IPS-15b (cell line): ENCODE measurements around the gene SMAGP.

Source experiments
- H3K27me3 ChIP-seq: one replicate; pipeline ENCODE4 v1.6.1; 2013; ENCODE audit warnings: low read length; ENCODE audit not compliant: control insufficient read depth, insufficient read depth
- H3K36me3 ChIP-seq: one replicate; pipeline ENCODE4 v1.6.1; 2013; ENCODE audit warnings: low read length; ENCODE audit not compliant: control insufficient read depth, insufficient read depth
- H3K4me1 ChIP-seq: one replicate; pipeline ENCODE4 v1.6.1; 2013; ENCODE audit warnings: mild to moderate bottlenecking, low read length; ENCODE audit not compliant: control insufficient read depth, insufficient read depth
- H3K4me3 ChIP-seq: one replicate; pipeline ENCODE4 v1.5.1; 2013; ENCODE audit warnings: low read depth, low read length
- H3K9ac ChIP-seq: one replicate; pipeline ENCODE4 v1.6.1; 2013; ENCODE audit warnings: low read depth, mild to moderate bottlenecking, low read length
- H3K9me3 ChIP-seq: one replicate; pipeline ENCODE4 v1.6.1; 2013; ENCODE audit warnings: mild to moderate bottlenecking, low read length; ENCODE audit not compliant: control insufficient read depth, insufficient read depth

The SMAGP gene

GRCh38 chr12:51218607-51219161 is 51.5 kb downstream of the SMAGP start:
- H3K9ac ChIP-seq: peak overlapping the region; percentile 91
- peak overlapping the region; percentile 67 for H3K4me3 ChIP-seq
- no peaks in the 10 kb centered on the region for H3K36me3 ChIP-seq
- H3K27me3 ChIP-seq: no peaks in the 10 kb centered on the region
- H3K4me1 ChIP-seq: peaks cover 7% of the 10 kb centered on the region
- H3K9me3 ChIP-seq: no peaks in the 10 kb centered on the region

- peak within 1 kb of the TSS; percentile 67 for H3K4me3 ChIP-seq
These were observed 52.1 kb downstream of the SMAGP start, which contains the start of gene POU6F1 for GRCh38 chr12:51217968-51218606. Gene POU6F1, minus strand, starts transcription at chr12:51218062. Its CDS starts 11,226 bp downstream, at chr12:51206836.

GRCh38 chr12:51217133-51217967 is 52.9 kb downstream of the SMAGP start:
- H3K9me3 ChIP-seq: no peaks in the 10 kb centered on the region
- H3K4me3 ChIP-seq: peak overlapping the region; percentile 65
- H3K9ac ChIP-seq: no peak overlapping the region
- no peaks in the 10 kb centered on the region for H3K27me3 ChIP-seq
- no peaks in the 10 kb centered on the region for H3K36me3 ChIP-seq
- H3K4me1 ChIP-seq: peaks cover 7% of the 10 kb centered on the region

More at GRCh38 chr12:51217968-51218606, 52.1 kb downstream of the SMAGP start, which contains the start of gene POU6F1:
- Histone ChIP-seq H3K36me3 (no peaks in the 10 kb centered on the region), H3K4me1 (peaks cover 7% of the 10 kb centered on the region), H3K9me3 (no peaks in the 10 kb centered on the region), H3K27me3 (no peaks in the 10 kb centered on the region), H3K9ac (peak within 1 kb of the TSS; percentile 91)

GRCh38 chr12:51216642-51217041 is 53.6 kb downstream of the SMAGP start:
- H3K4me1 ChIP-seq: peaks cover 7% of the 10 kb centered on the region
- no peaks in the 10 kb centered on the region for H3K27me3 ChIP-seq
- H3K9me3 ChIP-seq: no peaks in the 10 kb centered on the region
- no peak overlapping the region for H3K9ac ChIP-seq
- H3K4me3 ChIP-seq: peak overlapping the region; percentile 65
- H3K36me3 ChIP-seq: no peaks in the 10 kb centered on the region

- Histone ChIP-seq H3K9me3 (no peaks in the 10 kb centered on the region), H3K27me3 (no peaks in the 10 kb centered on the region), H3K4me1 (peaks cover 7% of the 10 kb centered on the region), H3K4me3 (no peak overlapping the region), H3K9ac (no peak overlapping the region), H3K36me3 (no peaks in the 10 kb centered on the region)
These were observed 55.3 kb downstream of the SMAGP start for GRCh38 chr12:51214895-51215294.

GRCh38 chr12:51210690-51211395 is 59.4 kb downstream of the SMAGP start:
- no peaks in the 10 kb centered on the region for H3K27me3 ChIP-seq
- no peaks in the 10 kb centered on the region for H3K4me1 ChIP-seq
- H3K36me3 ChIP-seq: no peaks in the 10 kb centered on the region
- H3K4me3 ChIP-seq: no peak overlapping the region
- H3K9me3 ChIP-seq: no peaks in the 10 kb centered on the region
- no peak overlapping the region for H3K9ac ChIP-seq

- Histone ChIP-seq H3K9me3 (no peaks in the 10 kb centered on the region), H3K9ac (no peak overlapping the region), H3K27me3 (no peaks in the 10 kb centered on the region), H3K4me3 (no peak overlapping the region), H3K36me3 (no peaks in the 10 kb centered on the region), H3K4me1 (no peaks in the 10 kb centered on the region)
These were observed 61.0 kb downstream of the SMAGP start for GRCh38 chr12:51209259-51209658.

GRCh38 chr12:51208016-51208660 is 62.1 kb downstream of the SMAGP start:
- no peak overlapping the region for H3K4me3 ChIP-seq

GRCh38 chr12:51205350-51205749 is 64.9 kb downstream of the SMAGP start:
- Histone ChIP-seq H3K4me1 (no peaks in the 10 kb centered on the region), H3K9ac (no peak overlapping the region), H3K27me3 (no peaks in the 10 kb centered on the region), H3K36me3 (no peaks in the 10 kb centered on the region), H3K4me3 (no peak overlapping the region), H3K9me3 (no peaks in the 10 kb centered on the region)

More at GRCh38 chr12:51208016-51208660, 62.1 kb downstream of the SMAGP start:
- Histone ChIP-seq H3K27me3 (no peaks in the 10 kb centered on the region), H3K36me3 (no peaks in the 10 kb centered on the region), H3K4me1 (no peaks in the 10 kb centered on the region), H3K9ac (no peak overlapping the region), H3K9me3 (no peaks in the 10 kb centered on the region)

- peaks cover 2% of the 10 kb centered on the region for H3K36me3 ChIP-seq
- H3K4me3 ChIP-seq: no peak overlapping the region
- H3K27me3 ChIP-seq: no peaks in the 10 kb centered on the region
- H3K9ac ChIP-seq: no peak overlapping the region
- H3K4me1 ChIP-seq: no peaks in the 10 kb centered on the region
- H3K9me3 ChIP-seq: no peaks in the 10 kb centered on the region
These were observed 67.5 kb downstream of the SMAGP start for GRCh38 chr12:51202718-51203117.

- Histone ChIP-seq H3K36me3 (peaks cover 2% of the 10 kb centered on the region), H3K9ac (no peak overlapping the region), H3K4me1 (no peaks in the 10 kb centered on the region), H3K9me3 (no peaks in the 10 kb centered on the region), H3K27me3 (no peaks in the 10 kb centered on the region), H3K4me3 (no peak overlapping the region)
These were observed 69.4 kb downstream of the SMAGP start for GRCh38 chr12:51200806-51201205.
